C4-2B (cell line): ENCODE data around the gene APOC1.

ENCODE experiments used
- ZFX ChIP-seq: fragments of 450-650 bp; IDR thresholded peaks from 2 replicates; pipeline ENCODE4 v1.6.1; 2017
- TF ChIP-seq, protein P1 (sequence below): fragments of 450-650 bp; conservative IDR thresholded peaks from 2 replicates; pipeline ENCODE4 v1.5.1; 2017; ENCODE audit warnings: mild to moderate bottlenecking

DNA sequence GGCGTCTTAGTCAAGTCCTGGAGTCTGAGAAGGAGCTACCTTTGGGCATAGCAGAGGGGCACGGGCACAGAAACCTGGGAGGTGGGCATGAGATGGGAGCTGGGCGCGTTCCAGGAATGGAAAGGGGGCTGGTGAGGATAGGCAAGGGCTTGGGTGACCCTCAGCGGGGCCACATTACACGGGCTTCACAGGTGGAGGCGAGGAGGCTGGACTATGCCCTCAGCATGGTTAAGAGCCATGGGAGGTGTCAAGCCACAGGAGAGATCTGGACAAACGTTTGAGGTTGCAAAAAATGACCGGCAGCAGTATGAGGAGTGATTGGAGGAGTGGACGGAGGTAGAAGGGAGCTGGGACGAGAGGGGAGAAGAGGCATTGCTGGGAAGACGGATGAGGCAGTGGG, 46.8 kb upstream of the APOC1 start:
- TF ChIP-seq, protein P1, sequence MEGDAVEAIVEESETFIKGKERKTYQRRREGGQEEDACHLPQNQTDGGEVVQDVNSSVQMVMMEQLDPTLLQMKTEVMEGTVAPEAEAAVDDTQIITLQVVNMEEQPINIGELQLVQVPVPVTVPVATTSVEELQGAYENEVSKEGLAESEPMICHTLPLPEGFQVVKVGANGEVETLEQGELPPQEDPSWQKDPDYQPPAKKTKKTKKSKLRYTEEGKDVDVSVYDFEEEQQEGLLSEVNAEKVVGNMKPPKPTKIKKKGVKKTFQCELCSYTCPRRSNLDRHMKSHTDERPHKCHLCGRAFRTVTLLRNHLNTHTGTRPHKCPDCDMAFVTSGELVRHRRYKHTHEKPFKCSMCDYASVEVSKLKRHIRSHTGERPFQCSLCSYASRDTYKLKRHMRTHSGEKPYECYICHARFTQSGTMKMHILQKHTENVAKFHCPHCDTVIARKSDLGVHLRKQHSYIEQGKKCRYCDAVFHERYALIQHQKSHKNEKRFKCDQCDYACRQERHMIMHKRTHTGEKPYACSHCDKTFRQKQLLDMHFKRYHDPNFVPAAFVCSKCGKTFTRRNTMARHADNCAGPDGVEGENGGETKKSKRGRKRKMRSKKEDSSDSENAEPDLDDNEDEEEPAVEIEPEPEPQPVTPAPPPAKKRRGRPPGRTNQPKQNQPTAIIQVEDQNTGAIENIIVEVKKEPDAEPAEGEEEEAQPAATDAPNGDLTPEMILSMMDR = no peak
- TF ChIP-seq ZFX = no peak
